ENCODE measurements around the gene IGF2BP1.

The IGF2BP1 gene

DNA sequence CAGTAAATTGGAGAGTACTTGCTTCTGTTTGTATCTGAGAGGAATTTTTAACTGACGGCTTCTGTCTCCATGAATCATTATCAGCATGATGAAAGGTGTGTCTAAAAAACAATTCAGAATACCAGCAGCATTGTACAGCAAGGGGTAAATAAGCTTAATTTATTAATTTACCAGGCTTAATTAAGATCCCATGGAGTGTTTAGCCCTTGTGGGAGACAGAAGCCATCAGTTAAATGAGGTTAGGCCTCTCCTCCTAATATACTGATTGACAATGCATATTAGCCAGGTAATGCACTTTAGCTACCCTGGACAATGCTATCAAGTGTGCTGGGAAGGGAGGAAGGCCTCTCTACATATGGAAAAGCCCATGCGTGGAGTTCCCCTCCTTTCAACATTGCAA, 53.4 kb downstream of the IGF2BP1 start:
- no peaks in the 10 kb centered on the region for H3K9me3 ChIP-seq (ENCODE audit: control insufficient read depth in 1 of 2, low read length in 2 of 2)
- no peak overlapping the region for H3K9ac ChIP-seq (ENCODE audit: low read depth in 1 of 2, low read length in 2 of 2)
- H3K4me3 ChIP-seq (ENCODE audit: low read depth in 1 of 2, low read length in 2 of 2) = no peak overlapping the region
- H3K36me3 ChIP-seq (ENCODE audit: control insufficient read depth in 1 of 2, insufficient read depth in 2 of 2, low read length in 2 of 2) = no peaks in the 10 kb centered on the region
- H3K27me3 ChIP-seq (ENCODE audit: control insufficient read depth in 1 of 2, insufficient read depth in 2 of 2, low read length in 2 of 2) = peaks cover 0 to 5% of the 10 kb centered on the region in 2 donors
- H3K4me1 ChIP-seq (ENCODE audit: control insufficient read depth in 1 of 2, insufficient read depth in 2 of 2, low read length in 2 of 2) = peaks cover 0 to 3% of the 10 kb centered on the region in 2 donors
- no peak overlapping the region for H3K27ac ChIP-seq (ENCODE audit: low read depth, low read length)

DNA sequence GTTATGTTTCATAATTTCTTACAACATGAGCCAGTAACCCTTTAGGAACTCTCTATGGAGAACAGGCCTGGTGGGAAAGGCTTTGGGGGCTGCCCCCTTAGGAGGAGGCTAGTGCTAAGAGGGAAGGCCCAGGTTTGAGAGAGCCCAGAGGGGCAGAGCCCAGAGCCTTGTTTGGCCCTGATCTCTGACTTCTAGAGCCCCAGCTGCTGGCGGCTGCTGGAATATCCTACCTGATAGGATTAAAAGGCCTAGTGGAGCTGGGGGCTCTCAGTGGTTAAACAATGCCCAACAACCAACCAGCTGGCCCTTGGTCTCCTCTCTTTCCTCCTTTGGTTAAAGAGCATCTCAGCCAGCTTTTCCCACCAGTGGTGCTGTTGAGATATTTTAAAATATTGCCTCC, 54.1 kb downstream of the IGF2BP1 start:
- Histone ChIP-seq H3K4me1 (ENCODE audit: control insufficient read depth in 1 of 2, insufficient read depth in 2 of 2, low read length in 2 of 2) (peaks cover 0 to 3% of the 10 kb centered on the region in 2 donors), H3K27ac (ENCODE audit: low read depth, low read length) (no peak overlapping the region), H3K27me3 (ENCODE audit: control insufficient read depth in 1 of 2, insufficient read depth in 2 of 2, low read length in 2 of 2) (peaks cover 0 to 5% of the 10 kb centered on the region in 2 donors), H3K9me3 (ENCODE audit: control insufficient read depth in 1 of 2, low read length in 2 of 2) (no peaks in the 10 kb centered on the region), H3K4me3 (ENCODE audit: low read depth in 1 of 2, low read length in 2 of 2) (no peak overlapping the region), H3K36me3 (ENCODE audit: control insufficient read depth in 1 of 2, insufficient read depth in 2 of 2, low read length in 2 of 2) (no peaks in the 10 kb centered on the region), H3K9ac (ENCODE audit: low read depth in 1 of 2, low read length in 2 of 2) (no peak overlapping the region)

DNA sequence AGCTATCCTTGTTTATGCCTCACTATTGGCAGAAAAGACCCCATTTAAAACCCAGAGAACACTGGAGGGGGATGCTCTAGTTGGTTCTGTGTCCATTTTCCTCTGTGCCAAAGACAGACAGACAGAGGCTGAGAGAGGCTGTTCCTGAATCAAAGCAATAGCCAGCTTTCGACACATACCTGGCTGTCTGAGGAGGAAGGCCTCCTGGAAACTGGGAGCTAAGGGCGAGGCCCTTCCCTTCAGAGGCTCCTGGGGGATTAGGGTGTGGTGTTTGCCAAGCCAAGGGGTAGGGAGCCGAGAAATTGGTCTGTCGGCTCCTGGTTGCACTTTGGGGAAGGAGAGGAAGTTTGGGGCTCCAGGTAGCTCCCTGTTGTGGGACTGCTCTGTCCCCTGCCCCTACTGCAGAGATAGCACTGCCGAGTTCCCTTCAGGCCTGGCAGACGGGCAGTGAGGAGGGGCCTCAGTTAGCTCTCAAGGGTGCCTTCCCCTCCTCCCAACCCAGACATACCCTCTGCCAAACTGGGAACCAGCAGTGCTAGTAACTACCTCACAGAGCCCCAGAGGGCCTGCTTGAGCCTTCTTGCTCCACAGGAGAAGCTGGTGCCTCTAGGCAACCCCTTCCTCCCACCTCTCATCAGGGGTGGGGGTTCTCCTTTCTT, 56.1 kb downstream of the IGF2BP1 start:
- Histone ChIP-seq H3K27me3 (ENCODE audit: control insufficient read depth in 1 of 2, insufficient read depth in 2 of 2, low read length in 2 of 2) (peaks cover 0 to 5% of the 10 kb centered on the region in 2 donors), H3K9ac (ENCODE audit: low read depth in 1 of 2, low read length in 2 of 2) (no peak overlapping the region), H3K36me3 (ENCODE audit: control insufficient read depth in 1 of 2, insufficient read depth in 2 of 2, low read length in 2 of 2) (no peaks in the 10 kb centered on the region), H3K27ac (ENCODE audit: low read depth, low read length) (no peak overlapping the region), H3K4me1 (ENCODE audit: control insufficient read depth in 1 of 2, insufficient read depth in 2 of 2, low read length in 2 of 2) (peaks cover 0 to 3% of the 10 kb centered on the region in 2 donors), H3K4me3 (ENCODE audit: low read depth in 1 of 2, low read length in 2 of 2) (no peak overlapping the region), H3K9me3 (ENCODE audit: control insufficient read depth in 1 of 2, low read length in 2 of 2) (no peaks in the 10 kb centered on the region)

DNA sequence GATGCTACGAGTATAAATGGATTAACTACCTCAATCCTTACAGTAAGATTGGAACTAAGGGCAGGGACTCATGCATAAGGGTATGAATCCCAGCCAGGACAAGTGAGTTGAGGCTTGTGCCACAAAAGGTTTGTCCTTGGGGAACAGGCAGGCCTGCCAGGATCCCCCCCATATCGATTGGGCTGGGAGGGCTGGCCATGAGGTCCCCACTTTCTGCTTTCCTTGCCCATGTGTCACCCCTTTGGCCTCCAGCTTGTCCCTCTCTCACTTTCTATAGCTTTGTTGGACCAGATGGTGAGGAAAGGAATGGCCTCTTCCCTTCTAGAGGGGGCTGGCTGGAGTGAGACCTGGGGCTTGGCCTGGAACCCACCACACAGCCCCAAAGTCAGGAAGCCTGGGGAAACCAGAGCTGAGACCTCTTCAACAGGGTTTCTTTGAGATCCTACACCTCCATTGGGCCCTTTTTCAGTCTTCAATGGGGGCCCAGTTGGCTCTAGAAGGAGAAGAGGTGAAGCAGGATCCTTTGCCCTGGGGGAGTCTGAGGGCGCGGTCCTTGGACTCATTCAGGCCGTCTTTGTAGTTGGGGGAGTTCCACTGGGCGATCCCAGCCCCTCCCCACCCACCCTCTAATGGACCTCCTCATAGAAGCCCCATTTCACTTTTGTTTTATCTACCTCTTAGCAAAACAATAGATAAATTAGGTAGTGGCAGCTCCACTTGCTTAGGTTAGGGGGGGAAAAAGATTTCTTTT, 57.3 kb downstream of the IGF2BP1 start:
- no peaks in the 10 kb centered on the region for H3K9me3 ChIP-seq (ENCODE audit: control insufficient read depth in 1 of 2, low read length in 2 of 2)
- H3K9ac ChIP-seq (ENCODE audit: low read depth in 1 of 2, low read length in 2 of 2) = no peak overlapping the region
- no peak overlapping the region for H3K4me3 ChIP-seq (ENCODE audit: low read depth in 1 of 2, low read length in 2 of 2)
- H3K27ac ChIP-seq (ENCODE audit: low read depth, low read length) = no peak overlapping the region
- no peaks in the 10 kb centered on the region for H3K36me3 ChIP-seq (ENCODE audit: control insufficient read depth in 1 of 2, insufficient read depth in 2 of 2, low read length in 2 of 2)
- peaks cover 0 to 3% of the 10 kb centered on the region in 2 donors for H3K4me1 ChIP-seq (ENCODE audit: control insufficient read depth in 1 of 2, insufficient read depth in 2 of 2, low read length in 2 of 2)
- no peaks in the 10 kb centered on the region for H3K27me3 ChIP-seq (ENCODE audit: control insufficient read depth in 1 of 2, insufficient read depth in 2 of 2, low read length in 2 of 2)

DNA sequence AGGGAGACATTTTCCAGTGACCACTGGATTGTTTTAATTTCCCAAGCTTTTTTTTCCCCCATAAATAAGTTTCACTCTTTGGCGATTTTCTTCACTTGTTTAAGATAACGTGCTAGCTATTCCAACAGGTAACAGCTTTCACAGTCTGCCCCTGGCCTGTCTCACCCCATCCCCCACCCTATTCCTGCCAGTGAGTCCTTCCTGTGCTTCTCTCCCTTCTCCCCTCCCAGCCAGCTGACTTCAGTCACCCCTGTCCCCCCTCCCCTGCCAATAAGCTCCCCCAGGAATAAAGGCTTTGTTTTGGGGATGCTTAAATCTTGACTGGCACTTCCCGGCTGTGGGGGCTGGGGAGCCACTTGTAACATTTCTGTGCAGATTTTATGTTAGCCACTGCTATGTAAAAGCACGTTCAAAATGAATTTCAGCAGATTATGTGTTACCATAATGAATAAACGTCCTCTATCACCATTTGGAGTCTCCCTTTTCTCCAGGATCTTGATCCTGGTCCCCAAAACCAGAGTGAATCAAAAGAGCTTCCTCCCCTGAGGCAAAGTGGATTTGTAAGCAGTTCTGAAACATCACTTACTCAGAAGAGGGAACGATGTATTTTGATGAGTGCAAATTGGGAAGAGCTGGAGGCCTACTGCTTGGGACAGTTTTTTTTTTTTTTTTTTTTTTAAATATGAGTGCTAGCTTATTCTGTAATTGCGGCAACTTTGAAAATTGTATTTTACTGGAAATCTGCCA, 58.2 kb downstream of the IGF2BP1 start:
- H3K9ac ChIP-seq (ENCODE audit: low read depth in 1 of 2, low read length in 2 of 2) = no peak overlapping the region
- H3K9me3 ChIP-seq (ENCODE audit: control insufficient read depth in 1 of 2, low read length in 2 of 2) = no peaks in the 10 kb centered on the region
- no peaks in the 10 kb centered on the region for H3K36me3 ChIP-seq (ENCODE audit: control insufficient read depth in 1 of 2, insufficient read depth in 2 of 2, low read length in 2 of 2)
- peaks cover 0 to 3% of the 10 kb centered on the region in 2 donors for H3K4me1 ChIP-seq (ENCODE audit: control insufficient read depth in 1 of 2, insufficient read depth in 2 of 2, low read length in 2 of 2)
- H3K4me3 ChIP-seq (ENCODE audit: low read depth in 1 of 2, low read length in 2 of 2) = no peak overlapping the region
- no peak overlapping the region for H3K27ac ChIP-seq (ENCODE audit: low read depth, low read length)
- H3K27me3 ChIP-seq (ENCODE audit: control insufficient read depth in 1 of 2, insufficient read depth in 2 of 2, low read length in 2 of 2) = no peaks in the 10 kb centered on the region

DNA sequence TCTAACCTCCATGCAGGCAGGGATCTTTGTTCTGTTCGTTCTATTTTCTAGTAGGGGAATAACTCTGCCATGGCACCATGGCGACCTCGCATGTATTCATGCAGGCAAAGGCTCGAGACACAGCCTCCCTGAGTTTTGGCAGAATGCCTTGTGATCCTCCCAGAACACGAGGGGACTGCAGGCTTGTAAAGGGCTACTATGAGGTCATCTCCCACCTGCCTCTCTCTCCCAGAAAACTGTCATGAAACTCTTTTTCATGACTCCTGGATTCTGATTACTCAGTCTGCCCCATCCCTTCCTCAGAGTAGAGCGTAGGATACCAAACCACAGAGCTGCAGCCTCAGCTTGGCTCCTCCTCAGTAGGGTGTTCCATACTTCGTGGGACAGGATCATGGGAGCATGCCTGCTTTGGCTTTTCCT, 64.3 kb downstream of the IGF2BP1 start:
- Histone ChIP-seq H3K4me1 (ENCODE audit: control insufficient read depth in 1 of 2, insufficient read depth in 2 of 2, low read length in 2 of 2) (peaks cover 0 to 5% of the 10 kb centered on the region in 2 donors), H3K4me3 (ENCODE audit: low read depth in 1 of 2, low read length in 2 of 2) (no peak overlapping the region), H3K36me3 (ENCODE audit: control insufficient read depth in 1 of 2, insufficient read depth in 2 of 2, low read length in 2 of 2) (no peaks in the 10 kb centered on the region), H3K27ac (ENCODE audit: low read depth, low read length) (no peak overlapping the region), H3K9me3 (ENCODE audit: control insufficient read depth in 1 of 2, low read length in 2 of 2) (no peaks in the 10 kb centered on the region), H3K27me3 (ENCODE audit: control insufficient read depth in 1 of 2, insufficient read depth in 2 of 2, low read length in 2 of 2) (no peaks in the 10 kb centered on the region), H3K9ac (ENCODE audit: low read depth in 1 of 2, low read length in 2 of 2) (no peak overlapping the region)

DNA sequence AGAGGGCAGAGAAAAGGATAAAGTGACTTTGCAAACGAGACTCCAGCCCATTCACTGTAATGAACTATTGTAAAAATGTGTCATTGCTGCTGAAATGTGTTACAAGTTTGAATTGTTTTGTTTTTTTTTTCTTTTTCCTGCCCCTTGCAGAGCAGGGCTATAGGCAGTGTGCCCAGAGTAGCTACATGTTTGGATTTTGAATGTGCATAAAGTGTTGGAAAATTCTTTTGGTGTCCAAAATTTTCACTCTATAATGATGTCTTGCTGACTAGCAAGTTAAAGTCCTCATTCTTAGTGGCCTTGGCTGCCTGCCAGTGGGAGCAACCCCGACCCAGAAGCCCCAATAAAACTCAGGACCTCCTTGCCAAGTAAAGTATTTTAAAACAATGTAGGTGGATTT, 66.5 kb downstream of the IGF2BP1 start:
- Histone ChIP-seq H3K9me3 (ENCODE audit: control insufficient read depth in 1 of 2, low read length in 2 of 2) (no peaks in the 10 kb centered on the region), H3K4me3 (ENCODE audit: low read depth in 1 of 2, low read length in 2 of 2) (no peak overlapping the region), H3K9ac (ENCODE audit: low read depth in 1 of 2, low read length in 2 of 2) (no peak overlapping the region), H3K4me1 (ENCODE audit: control insufficient read depth in 1 of 2, insufficient read depth in 2 of 2, low read length in 2 of 2) (peaks cover 0 to 5% of the 10 kb centered on the region in 2 donors), H3K27ac (ENCODE audit: low read depth, low read length) (no peak overlapping the region), H3K27me3 (ENCODE audit: control insufficient read depth in 1 of 2, insufficient read depth in 2 of 2, low read length in 2 of 2) (no peaks in the 10 kb centered on the region), H3K36me3 (ENCODE audit: control insufficient read depth in 1 of 2, insufficient read depth in 2 of 2, low read length in 2 of 2) (no peaks in the 10 kb centered on the region)

DNA sequence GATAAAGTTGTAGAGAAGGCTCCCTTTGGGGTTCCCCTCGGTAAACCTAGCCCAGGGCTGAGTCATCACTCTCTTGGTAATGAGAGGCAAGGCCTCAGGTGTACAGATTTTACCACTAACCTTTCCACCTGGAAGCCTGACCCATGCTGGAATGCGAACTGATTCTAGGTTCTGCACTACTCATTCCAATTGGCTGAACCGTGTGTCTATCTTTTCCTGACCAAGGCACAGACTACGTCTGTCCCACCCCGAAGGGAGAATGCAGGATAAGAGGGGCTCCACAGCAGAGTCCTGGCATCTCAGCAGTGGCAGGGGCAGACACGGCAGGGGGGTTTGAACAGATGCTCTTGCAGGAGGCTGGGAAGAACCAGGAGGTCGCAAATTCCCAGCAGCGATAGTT, 70.0 kb downstream of the IGF2BP1 start:
- no peaks in the 10 kb centered on the region for H3K27me3 ChIP-seq (ENCODE audit: control insufficient read depth in 1 of 2, insufficient read depth in 2 of 2, low read length in 2 of 2)
- no peak overlapping the region for H3K4me3 ChIP-seq (ENCODE audit: low read depth in 1 of 2, low read length in 2 of 2)
- H3K27ac ChIP-seq (ENCODE audit: low read depth, low read length) = no peak overlapping the region
- no peaks in the 10 kb centered on the region for H3K9me3 ChIP-seq (ENCODE audit: control insufficient read depth in 1 of 2, low read length in 2 of 2)
- peaks cover 0 to 5% of the 10 kb centered on the region in 2 donors for H3K4me1 ChIP-seq (ENCODE audit: control insufficient read depth in 1 of 2, insufficient read depth in 2 of 2, low read length in 2 of 2)
- no peak overlapping the region for H3K9ac ChIP-seq (ENCODE audit: low read depth in 1 of 2, low read length in 2 of 2)
- H3K36me3 ChIP-seq (ENCODE audit: control insufficient read depth in 1 of 2, insufficient read depth in 2 of 2, low read length in 2 of 2) = no peaks in the 10 kb centered on the region

DNA sequence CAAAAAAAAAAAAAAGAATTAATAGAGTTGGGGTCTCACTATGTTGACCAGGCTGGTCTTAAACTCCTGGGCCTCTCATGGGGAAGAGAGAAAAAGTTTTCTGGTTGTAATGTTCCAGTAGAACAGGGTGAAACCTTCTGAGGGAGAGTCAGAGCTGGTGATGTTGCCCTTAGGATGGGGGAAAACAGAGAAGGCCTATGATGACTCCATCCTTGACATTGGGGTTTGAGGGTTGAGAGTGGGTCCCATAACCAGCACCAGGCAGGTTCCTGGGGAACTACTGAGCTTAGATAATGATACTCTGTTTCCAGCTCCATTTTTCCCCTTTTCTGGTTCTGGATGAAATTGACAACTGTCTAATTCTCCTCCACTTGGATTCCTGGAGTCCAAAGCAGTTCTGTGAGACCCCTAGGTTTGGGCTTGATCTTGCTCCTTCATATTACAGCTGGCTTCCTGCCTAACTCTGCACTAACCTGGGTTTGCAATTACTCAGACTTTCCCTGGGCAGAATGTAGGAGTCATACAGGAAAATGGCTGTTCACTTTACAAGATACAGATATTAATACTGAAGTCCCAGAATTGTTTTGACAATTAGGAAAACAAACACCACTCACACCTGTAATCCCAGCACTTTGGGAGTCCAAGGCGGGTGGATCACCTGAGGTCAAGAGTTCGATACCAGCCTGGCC, 72.5 kb downstream of the IGF2BP1 start:
- Histone ChIP-seq H3K4me1 (ENCODE audit: control insufficient read depth in 1 of 2, insufficient read depth in 2 of 2, low read length in 2 of 2) (no peaks in the 10 kb centered on the region), H3K9ac (ENCODE audit: low read depth in 1 of 2, low read length in 2 of 2) (no peak overlapping the region), H3K27ac (ENCODE audit: low read depth, low read length) (no peak overlapping the region), H3K4me3 (ENCODE audit: low read depth in 1 of 2, low read length in 2 of 2) (no peak overlapping the region), H3K27me3 (ENCODE audit: control insufficient read depth in 1 of 2, insufficient read depth in 2 of 2, low read length in 2 of 2) (no peaks in the 10 kb centered on the region), H3K36me3 (ENCODE audit: control insufficient read depth in 1 of 2, insufficient read depth in 2 of 2, low read length in 2 of 2) (no peaks in the 10 kb centered on the region), H3K9me3 (ENCODE audit: control insufficient read depth in 1 of 2, low read length in 2 of 2) (no peaks in the 10 kb centered on the region)

DNA sequence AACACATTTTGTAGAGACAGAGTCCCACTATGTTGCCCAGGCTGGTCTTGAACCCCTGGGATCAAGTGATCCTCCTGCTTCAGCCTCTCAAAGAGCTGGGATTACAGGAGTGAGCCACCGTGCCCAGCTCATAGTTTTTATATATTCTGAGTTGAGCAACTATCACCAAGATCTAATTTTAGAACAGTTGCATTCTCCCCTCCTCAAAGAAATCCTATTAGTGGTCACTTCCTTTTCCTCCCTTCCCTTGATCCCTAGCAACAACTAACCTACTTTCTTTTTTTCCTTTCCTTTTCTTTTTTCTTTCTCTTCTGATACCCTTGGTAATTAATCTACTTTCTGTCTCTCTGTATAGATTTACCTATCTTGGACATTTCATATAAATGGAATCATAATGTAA, 73.9 kb downstream of the IGF2BP1 start:
- no peaks in the 10 kb centered on the region for H3K9me3 ChIP-seq (ENCODE audit: control insufficient read depth in 1 of 2, low read length in 2 of 2)
- no peak overlapping the region for H3K27ac ChIP-seq (ENCODE audit: low read depth, low read length)
- H3K4me3 ChIP-seq (ENCODE audit: low read depth in 1 of 2, low read length in 2 of 2) = no peak overlapping the region
- H3K36me3 ChIP-seq (ENCODE audit: control insufficient read depth in 1 of 2, insufficient read depth in 2 of 2, low read length in 2 of 2) = no peaks in the 10 kb centered on the region
- H3K4me1 ChIP-seq (ENCODE audit: control insufficient read depth in 1 of 2, insufficient read depth in 2 of 2, low read length in 2 of 2) = no peaks in the 10 kb centered on the region
- H3K9ac ChIP-seq (ENCODE audit: low read depth in 1 of 2, low read length in 2 of 2) = no peak overlapping the region
- H3K27me3 ChIP-seq (ENCODE audit: control insufficient read depth in 1 of 2, insufficient read depth in 2 of 2, low read length in 2 of 2) = no peaks in the 10 kb centered on the region
